Heart left ventricle (tissue), 13 donors: ENCODE results near the gene INSR.

Experiments
- CTCF ChIP-seq, 12 donors: fragments of 200-600 bp; sonication (generic) in 4 of 12; IDR thresholded peaks; one replicate each; pipeline versions ENCODE4 v1.5.0 to v1.8.0; 2018 to 2022; ENCODE audit warnings: antibody characterized with exemption in 12 of 12, mild to moderate bottlenecking in 5 of 12
- POLR2A ChIP-seq, 2 donors: fragments of 450-650 bp; IDR thresholded peaks; one replicate each; pipeline ENCODE4 v1.6.1; 2017; ENCODE audit warnings: antibody characterized with exemption in 2 of 2, mild to moderate bottlenecking in 2 of 2, moderate library complexity in 2 of 2
- donor health status: ischemic (EF 13 %, LVEDD 7.1; RV severe dilation, severe dysfunction).
- donor health status: DM: no; HTN: yes; CAD: no.
- donor health status: DM: no; HTN: no; CAD: no.
- donor health status: ischemic (EF 25% LVEDD 6.9; RV normal size, moderate dysfunction).
- donor health status: ischemic (EF 25% LVEDD 5.7; RV mildly dilated, moderate dysfunction).
- donor health status: ischemic (EF 35%, LVEDD 5.7; RV mildly dilated, moderate dysfunction).
- donor health status: nonischemic (EF 11% LVEDD 7.7; RV severe dilation, severe dysfunction).
- donor health status: DM: yes; HTN: yes; CAD: no.
- donor health status: PGD.
- donor health status: ischemic (EF 29% LVEDD 5.4; RV normal size, mild dysfunction).
- donor health status: nonischemic (EF 23%, LVEDD 6.1; RV moderate dilation, normal function).

GRCh38 chr19:7196763-7197118 is 97.5 kb downstream of the INSR start:
- no peak for TF ChIP-seq POLR2A (IDR thresholded peaks at IDR 0.05)
- TF ChIP-seq CTCF (IDR thresholded peaks at IDR 0.05) = no peak
